Measurements from ENCODE around the gene SERPINA1. TPM values are rescaled to one million over a fixed set of nuclear protein-coding genes. Genes with fewer than 3 reads are reported as not detected.

The SERPINA1 gene
- total RNA-seq, 1 experiment from 2014 or later = 9.1 TPM

DNA sequence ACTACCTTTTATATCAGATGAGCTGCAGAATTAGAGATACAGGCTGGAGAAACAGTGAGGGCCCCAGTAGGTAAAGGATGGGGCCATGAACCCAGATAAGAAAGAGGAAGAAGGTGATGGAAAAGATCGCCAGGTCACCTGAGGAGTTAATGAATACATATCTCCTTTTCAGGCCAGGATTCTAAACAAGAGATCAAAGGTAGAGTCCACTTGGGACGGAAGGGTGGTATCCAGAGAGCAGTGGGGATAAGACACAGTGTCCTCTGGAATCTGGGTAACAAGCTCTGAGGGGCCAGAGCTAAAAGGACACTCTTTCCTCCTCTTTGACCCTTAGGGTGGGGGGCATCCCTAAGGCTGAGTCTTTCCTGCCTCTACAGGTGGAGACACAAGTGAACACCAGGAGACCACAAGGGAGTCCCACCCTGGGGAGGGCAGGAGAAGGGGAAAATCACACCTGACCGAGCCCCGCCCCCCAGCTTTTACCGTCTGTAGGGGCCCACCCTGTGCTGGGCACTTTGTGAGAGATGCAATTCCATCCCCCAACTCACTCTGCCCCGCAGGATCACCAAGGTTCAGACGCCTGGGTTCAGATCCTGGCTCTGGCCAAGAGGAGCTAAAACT, 27.3 kb downstream of the SERPINA1 start:
- no peak overlapping the region for H3K27ac ChIP-seq (ENCODE audit: low read depth, low read length)
- H3K4me1 ChIP-seq (ENCODE audit: control insufficient read depth in 1 of 2, insufficient read depth in 2 of 2, low read length in 2 of 2) = no peaks in the 10 kb centered on the region
- ChIA-PET CTCF (no interaction called here), RAD21 (ENCODE audit: low non-redundant PET in 1 of 2, low total read pairs in 2 of 2, uncharacterized antibody in 2 of 2, unreplicated experiment in 2 of 2) (no interaction called here), POLR2A (no interaction called here)
- H3K4me2 ChIP-seq (ENCODE audit: low read length) = no peak overlapping the region
- no peaks in the 10 kb centered on the region for H3K27me3 ChIP-seq (ENCODE audit: insufficient read depth, low read length)
- H3K36me3 ChIP-seq (ENCODE audit: control insufficient read depth in 1 of 2, insufficient read depth in 2 of 2, low read length in 2 of 2) = no peaks in the 10 kb centered on the region
- H2AFZ ChIP-seq (ENCODE audit: low read depth, low read length, poor library complexity, severe bottlenecking) = no peak overlapping the region
- TF ChIP-seq SIN3A (IDR thresholded peaks at IDR 0.05; ENCODE audit: low read depth) = no peak
- TF ChIP-seq, protein P1, sequence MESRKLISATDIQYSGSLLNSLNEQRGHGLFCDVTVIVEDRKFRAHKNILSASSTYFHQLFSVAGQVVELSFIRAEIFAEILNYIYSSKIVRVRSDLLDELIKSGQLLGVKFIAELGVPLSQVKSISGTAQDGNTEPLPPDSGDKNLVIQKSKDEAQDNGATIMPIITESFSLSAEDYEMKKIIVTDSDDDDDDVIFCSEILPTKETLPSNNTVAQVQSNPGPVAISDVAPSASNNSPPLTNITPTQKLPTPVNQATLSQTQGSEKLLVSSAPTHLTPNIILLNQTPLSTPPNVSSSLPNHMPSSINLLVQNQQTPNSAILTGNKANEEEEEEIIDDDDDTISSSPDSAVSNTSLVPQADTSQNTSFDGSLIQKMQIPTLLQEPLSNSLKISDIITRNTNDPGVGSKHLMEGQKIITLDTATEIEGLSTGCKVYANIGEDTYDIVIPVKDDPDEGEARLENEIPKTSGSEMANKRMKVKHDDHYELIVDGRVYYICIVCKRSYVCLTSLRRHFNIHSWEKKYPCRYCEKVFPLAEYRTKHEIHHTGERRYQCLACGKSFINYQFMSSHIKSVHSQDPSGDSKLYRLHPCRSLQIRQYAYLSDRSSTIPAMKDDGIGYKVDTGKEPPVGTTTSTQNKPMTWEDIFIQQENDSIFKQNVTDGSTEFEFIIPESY (IDR thresholded peaks at IDR 0.05; ENCODE audit: extremely low read depth, insufficient replicate concordance, low read length) = no peak
- TF ChIP-seq JUND (IDR thresholded peaks at IDR 0.05) = no peak
- no peak for TF ChIP-seq TCF7L2 (IDR thresholded peaks at IDR 0.05; ENCODE audit: borderline replicate concordance, extremely low read depth, insufficient read depth, insufficient read length)
- TF ChIP-seq POLR2A (IDR thresholded peaks at IDR 0.05; ENCODE audit: borderline replicate concordance, extremely low read depth, insufficient read depth, insufficient read length) = no peak
- no peak for TF ChIP-seq ELF1 (IDR thresholded peaks at IDR 0.05; ENCODE audit: borderline replicate concordance, low read depth)
- TF ChIP-seq CEBPB (IDR thresholded peaks at IDR 0.05; ENCODE audit: low read depth) = no peak
- TF ChIP-seq RAD21 (IDR thresholded peaks at IDR 0.05; ENCODE audit: low read depth) = no peak
- no peak for TF ChIP-seq ZNF274 (IDR thresholded peaks at IDR 0.05; ENCODE audit: low read depth, low read length)
- TF ChIP-seq, protein P2, sequence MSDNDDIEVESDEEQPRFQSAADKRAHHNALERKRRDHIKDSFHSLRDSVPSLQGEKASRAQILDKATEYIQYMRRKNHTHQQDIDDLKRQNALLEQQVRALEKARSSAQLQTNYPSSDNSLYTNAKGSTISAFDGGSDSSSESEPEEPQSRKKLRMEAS (IDR thresholded peaks at IDR 0.05) = no peak
- TF ChIP-seq YY1 (IDR thresholded peaks at IDR 0.05; ENCODE audit: extremely low read depth, insufficient replicate concordance, low read depth, low read length) = no peak
- TF ChIP-seq, protein P3, sequence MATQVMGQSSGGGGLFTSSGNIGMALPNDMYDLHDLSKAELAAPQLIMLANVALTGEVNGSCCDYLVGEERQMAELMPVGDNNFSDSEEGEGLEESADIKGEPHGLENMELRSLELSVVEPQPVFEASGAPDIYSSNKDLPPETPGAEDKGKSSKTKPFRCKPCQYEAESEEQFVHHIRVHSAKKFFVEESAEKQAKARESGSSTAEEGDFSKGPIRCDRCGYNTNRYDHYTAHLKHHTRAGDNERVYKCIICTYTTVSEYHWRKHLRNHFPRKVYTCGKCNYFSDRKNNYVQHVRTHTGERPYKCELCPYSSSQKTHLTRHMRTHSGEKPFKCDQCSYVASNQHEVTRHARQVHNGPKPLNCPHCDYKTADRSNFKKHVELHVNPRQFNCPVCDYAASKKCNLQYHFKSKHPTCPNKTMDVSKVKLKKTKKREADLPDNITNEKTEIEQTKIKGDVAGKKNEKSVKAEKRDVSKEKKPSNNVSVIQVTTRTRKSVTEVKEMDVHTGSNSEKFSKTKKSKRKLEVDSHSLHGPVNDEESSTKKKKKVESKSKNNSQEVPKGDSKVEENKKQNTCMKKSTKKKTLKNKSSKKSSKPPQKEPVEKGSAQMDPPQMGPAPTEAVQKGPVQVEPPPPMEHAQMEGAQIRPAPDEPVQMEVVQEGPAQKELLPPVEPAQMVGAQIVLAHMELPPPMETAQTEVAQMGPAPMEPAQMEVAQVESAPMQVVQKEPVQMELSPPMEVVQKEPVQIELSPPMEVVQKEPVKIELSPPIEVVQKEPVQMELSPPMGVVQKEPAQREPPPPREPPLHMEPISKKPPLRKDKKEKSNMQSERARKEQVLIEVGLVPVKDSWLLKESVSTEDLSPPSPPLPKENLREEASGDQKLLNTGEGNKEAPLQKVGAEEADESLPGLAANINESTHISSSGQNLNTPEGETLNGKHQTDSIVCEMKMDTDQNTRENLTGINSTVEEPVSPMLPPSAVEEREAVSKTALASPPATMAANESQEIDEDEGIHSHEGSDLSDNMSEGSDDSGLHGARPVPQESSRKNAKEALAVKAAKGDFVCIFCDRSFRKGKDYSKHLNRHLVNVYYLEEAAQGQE (IDR thresholded peaks at IDR 0.05; ENCODE audit: low read depth) = no peak
- TF ChIP-seq SP1 (IDR thresholded peaks at IDR 0.05; ENCODE audit: low read depth) = no peak
- no peak for TF ChIP-seq SRF (IDR thresholded peaks at IDR 0.05; ENCODE audit: low read depth)
- TF ChIP-seq FOSL1 (IDR thresholded peaks at IDR 0.05; ENCODE audit: low read depth) = no peak
- no peak for TF ChIP-seq POLR2AphosphoS5 (IDR thresholded peaks at IDR 0.05; ENCODE audit: low read depth, low read length)
- H4K20me1 ChIP-seq (ENCODE audit: insufficient read depth) = no peaks in the 10 kb centered on the region
- no TSS peak for BruUV-seq (replicated peaks)
- no peaks in the 10 kb centered on the region for H3K9me3 ChIP-seq (ENCODE audit: control insufficient read depth in 1 of 2, insufficient read depth in 1 of 2, low read depth in 1 of 2, low read length in 2 of 2)
- ATAC-seq = no peak
- H3K9ac ChIP-seq (ENCODE audit: low read length) = no peak overlapping the region
- no peaks in the 10 kb centered on the region for H3K9me2 ChIP-seq (ENCODE audit: insufficient read depth)
- no peaks in the 10 kb centered on the region for H3K79me2 ChIP-seq (ENCODE audit: insufficient read depth, low read length)
- H3K4me3 ChIP-seq (replicated peaks in 1 of 2; ENCODE audit: low read depth in 1 of 2, low read length in 2 of 2) = no peak overlapping the region
- no peak for DNase-seq (ENCODE audit: low read depth, low spot score)
- intact Hi-C loops (cut with micrococcal nuclease) = no loop called here

Data from HCT116 (cell line).